OCI-LY3 (cell line): ENCODE data around the gene ACSF3.

Experiments
- CTCF ChIP-seq: fragments of 200-600, 300-600 bp; sonication (generic); IDR thresholded peaks from 2 replicates; pipeline ENCODE4 v1.5.1; 2014; ENCODE audit warnings: antibody characterized with exemption, low read length, low read depth
- EZH2phosphoT487 ChIP-seq: fragments of 200-600 bp; shearing (Covaris generic); IDR thresholded peaks from 2 replicates; pipeline ENCODE4 v1.6.1; 2018; ENCODE audit warnings: antibody characterized with exemption, mixed run types, low read depth

GRCh38 chr16:89054714-89055113 lies 38.9 kb upstream of the ACSF3 start:
- TF ChIP-seq CTCF = no peak
- no peak for TF ChIP-seq EZH2phosphoT487
